Skeletal muscle tissue (tissue), 4 donors: Measurements from ENCODE around the gene HPCAL1. TPM values are rescaled to one million over a fixed set of nuclear protein-coding genes. Genes with fewer than 3 reads are reported as not detected.

ENCODE experiments used
- H3K27ac ChIP-seq: one replicate; pipeline ENCODE4 v1.7.0; 2013; ENCODE audit warnings: mild to moderate bottlenecking, low read depth, low read length, inconsistent platforms
- H3K27me3 ChIP-seq, 3 donors: one replicate each; pipeline ENCODE4 v1.7.0; 2013; ENCODE audit warnings: low read length in 3 of 3; ENCODE audit not compliant: control insufficient read depth in 3 of 3, insufficient read depth in 3 of 3
- H3K36me3 ChIP-seq, 3 donors: one replicate each; pipeline ENCODE4 v1.7.0; 2013; ENCODE audit warnings: low read length in 3 of 3; ENCODE audit not compliant: control insufficient read depth in 3 of 3, insufficient read depth in 3 of 3
- H3K4me1 ChIP-seq, 3 donors: one replicate each; pipeline ENCODE4 v1.7.0; 2013; ENCODE audit warnings: low read length in 3 of 3, mild to moderate bottlenecking in 3 of 3; ENCODE audit not compliant: control insufficient read depth in 3 of 3, insufficient read depth in 3 of 3
- H3K4me3 ChIP-seq, 3 donors: one replicate each; pipeline ENCODE4 v1.7.0; 2013; ENCODE audit warnings: low read length in 3 of 3
- H3K9ac ChIP-seq, 3 donors: one replicate each; pipeline ENCODE4 v1.7.0; 2013; ENCODE audit warnings: low read length in 3 of 3, mild to moderate bottlenecking in 3 of 3, moderate library complexity in 2 of 3, low read depth in 1 of 3
- H3K9me3 ChIP-seq, 3 donors: one replicate each; pipeline ENCODE4 v1.7.0; 2013; ENCODE audit warnings: low read length in 3 of 3; ENCODE audit not compliant: control insufficient read depth in 3 of 3
- total RNA-seq: library from RNA; depleted of rRNA; stranded (reverse); fragments of >200 nt; gene quantifications from one replicate; pipeline ENCODE4 v1.2.3, GENCODE V29; 2014
- donor health status: Osteomylitis.

HPCAL1 gene
- 15.1 TPM for total RNA-seq

DNA sequence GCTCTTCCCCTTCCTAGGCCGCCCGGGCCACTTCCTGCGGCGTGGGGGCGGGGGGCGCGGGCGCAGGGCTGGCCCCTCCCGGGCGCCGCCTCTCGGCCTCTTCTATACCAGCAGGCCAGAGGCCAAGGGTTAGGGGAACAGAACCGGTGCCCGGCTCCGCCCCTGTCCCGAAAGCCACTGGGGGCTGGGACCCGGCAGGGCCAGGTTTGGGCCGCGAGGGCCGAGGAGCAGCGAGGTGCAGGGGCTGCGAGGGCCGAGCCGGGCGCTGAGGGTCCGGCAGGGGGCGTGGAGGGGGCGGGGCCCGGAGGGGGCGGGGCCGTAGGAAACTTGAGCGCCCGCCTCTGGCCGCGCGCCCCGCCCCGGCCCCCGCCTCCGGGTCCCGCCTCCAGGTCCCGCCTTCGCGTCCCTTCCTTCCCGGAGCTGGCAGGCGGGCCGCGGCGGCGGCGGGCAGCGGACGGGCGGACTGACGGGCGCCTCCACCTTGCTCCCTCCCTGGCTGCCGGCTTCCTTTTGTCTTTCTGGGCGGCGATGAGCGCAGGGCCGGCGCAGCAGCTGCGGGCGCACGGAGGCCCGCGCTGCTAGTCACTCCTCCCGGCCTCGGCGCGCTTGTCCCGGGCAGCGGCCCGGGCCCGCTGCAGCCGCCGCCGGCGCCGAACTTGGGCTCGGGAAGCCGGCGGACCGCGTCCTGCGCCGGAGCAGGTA is at the start of gene HPCAL1:
Gene HPCAL1 (plus strand): TSS at position 426 of the 702 bp plus-strand sequence. CDS start 116,854 bp downstream, outside the sequence.
- H3K27ac ChIP-seq = peak within 1 kb of the TSS; percentile 19
- peaks cover 15 to 29% (median 20%) of the 10 kb centered on the region in 3 donors for H3K4me1 ChIP-seq
- peaks cover 0 to 18% (median 0%) of the 10 kb centered on the region in 3 donors for H3K27me3 ChIP-seq
- H3K9ac ChIP-seq = peak within 1 kb of the TSS; percentile 62 to 79 (median 77)
- no peaks in the 10 kb centered on the region for H3K36me3 ChIP-seq
- no peaks in the 10 kb centered on the region for H3K9me3 ChIP-seq
- H3K4me3 ChIP-seq = peak within 1 kb of the TSS; percentile 81 to 88 (median 85)

DNA sequence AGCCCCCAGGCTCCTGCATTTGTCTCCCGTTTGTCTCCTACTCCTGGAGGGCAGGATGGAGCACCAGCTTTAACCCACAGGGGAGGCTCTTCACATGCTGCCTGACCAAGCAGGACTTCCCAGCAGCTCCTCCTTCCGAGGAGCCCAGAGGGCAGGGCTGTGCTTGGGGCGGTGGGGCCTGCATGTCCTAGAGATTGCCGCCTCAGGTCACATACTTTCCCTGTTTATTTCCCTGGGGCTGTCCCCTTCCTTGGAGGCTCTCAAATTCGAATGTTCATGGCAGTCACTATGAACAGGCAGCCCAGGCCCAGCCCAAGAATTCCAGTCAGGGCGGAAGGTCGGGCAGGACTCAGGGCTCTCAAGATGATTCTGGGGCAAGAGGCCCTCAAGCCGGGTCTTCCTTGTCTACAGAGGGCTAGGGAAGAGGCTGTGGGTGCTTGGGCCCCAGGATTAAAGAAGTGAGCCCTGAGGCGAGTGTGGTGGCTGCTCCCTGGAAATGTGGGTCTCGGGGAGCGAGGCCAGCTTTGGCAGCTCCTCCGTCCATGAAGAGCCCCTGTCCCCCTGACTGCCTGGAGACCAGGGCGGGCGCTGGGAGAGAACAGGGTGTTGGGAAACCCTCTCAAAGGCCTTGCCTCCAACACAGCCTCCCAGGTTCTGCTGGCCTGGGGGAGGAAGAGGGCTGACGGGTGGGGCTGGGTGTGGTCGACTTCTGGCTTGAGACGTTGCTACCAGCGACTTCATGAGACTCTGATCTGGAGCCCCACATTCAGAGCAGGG is 48.9 kb upstream of the HPCAL1 start:
- H3K9me3 ChIP-seq = peaks cover 0 to 2% (median 0%) of the 10 kb centered on the region in 3 donors
- no peaks in the 10 kb centered on the region for H3K36me3 ChIP-seq
- H3K27me3 ChIP-seq = peaks cover 9 to 18% (median 11%) of the 10 kb centered on the region in 3 donors
- no peak overlapping the region for H3K27ac ChIP-seq
- no peak overlapping the region for H3K9ac ChIP-seq
- H3K4me1 ChIP-seq = no peaks in the 10 kb centered on the region
- no peak overlapping the region for H3K4me3 ChIP-seq

DNA sequence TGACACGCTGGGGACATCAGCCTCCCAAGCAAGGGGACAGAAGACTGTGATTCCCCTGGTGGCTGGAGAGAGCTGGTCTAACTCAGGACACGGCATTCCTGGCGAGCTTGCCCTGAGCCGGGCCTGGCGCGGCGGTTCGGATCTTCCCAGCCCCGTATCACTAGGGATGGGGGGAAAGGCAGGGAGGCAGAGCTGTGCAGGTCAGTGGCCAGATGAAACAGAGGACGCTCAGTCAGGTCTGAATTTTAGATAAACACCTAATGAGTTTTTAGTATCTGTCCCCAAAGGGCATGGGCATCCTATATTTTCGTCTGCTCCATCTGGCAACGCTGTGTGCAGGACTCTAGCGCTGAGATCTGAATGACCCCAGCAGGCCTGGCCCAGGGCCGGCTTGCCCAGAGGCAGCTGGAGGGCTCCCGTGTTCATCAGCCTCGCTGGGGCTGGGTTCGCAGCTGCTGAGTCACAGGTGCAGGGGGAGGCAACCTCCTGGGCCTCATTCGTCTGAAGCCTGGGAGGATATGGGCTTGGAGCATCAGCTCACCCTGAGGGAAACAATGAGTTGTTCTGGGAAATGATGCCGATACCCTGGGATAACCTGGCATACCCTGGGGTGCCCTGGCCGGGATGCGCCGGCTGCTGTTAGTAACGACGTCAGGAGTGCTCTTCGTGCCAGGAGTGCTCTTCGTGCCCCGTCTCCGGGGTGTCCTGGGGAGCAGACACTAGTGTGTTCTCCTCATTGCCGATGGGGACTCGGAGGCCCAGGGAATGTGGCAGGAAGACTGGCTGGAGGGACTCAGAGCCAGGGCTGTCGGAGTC is 48.1 kb upstream of the HPCAL1 start:
- peaks cover 0 to 2% (median 0%) of the 10 kb centered on the region in 3 donors for H3K9me3 ChIP-seq
- H3K27me3 ChIP-seq = peaks cover 9 to 18% (median 11%) of the 10 kb centered on the region in 3 donors
- H3K27ac ChIP-seq = no peak overlapping the region
- H3K4me1 ChIP-seq = no peaks in the 10 kb centered on the region
- H3K36me3 ChIP-seq = no peaks in the 10 kb centered on the region
- H3K4me3 ChIP-seq = no peak overlapping the region
- no peak overlapping the region for H3K9ac ChIP-seq

DNA sequence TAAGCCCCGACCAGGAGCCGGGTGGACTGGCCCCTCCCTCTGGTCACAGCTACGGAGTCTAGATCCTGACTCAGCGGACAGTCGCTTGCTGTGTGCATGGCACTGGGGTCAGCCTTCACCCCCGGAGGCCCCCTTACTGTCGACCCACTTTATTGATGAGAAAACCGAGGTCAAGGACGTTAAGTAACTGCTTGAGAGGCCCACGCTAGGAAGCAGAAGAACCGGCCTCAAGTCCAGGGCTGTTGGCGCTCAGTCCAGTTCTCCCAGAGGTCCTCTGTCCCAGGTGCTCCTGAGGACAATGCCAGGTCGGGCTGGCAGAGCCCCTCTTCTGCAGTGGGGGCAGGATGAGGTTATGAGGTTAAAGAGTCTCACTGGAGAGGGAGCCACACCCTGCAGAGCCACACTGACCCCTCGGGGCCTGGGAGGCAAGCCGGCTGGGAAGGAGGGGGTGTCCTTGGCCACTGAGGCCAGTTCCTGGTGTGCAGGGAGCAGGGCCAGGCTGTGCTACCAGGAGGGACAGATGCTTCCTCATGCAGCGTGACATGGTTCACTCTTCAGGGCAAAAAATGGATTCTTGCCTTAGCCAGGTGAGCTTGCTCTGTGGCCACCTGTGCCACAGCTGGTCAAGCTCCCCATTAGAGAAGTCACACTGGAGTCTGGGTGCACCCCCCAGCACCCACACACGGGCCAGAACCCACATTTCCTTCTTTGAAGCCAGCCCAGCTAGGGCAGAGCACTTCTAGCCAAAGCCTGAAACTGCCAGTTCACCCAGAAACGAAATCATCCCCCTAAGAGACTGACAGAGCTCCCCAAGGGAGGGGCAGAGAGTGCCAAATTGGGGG is 47.3 kb upstream of the HPCAL1 start:
- Histone ChIP-seq H3K9me3 (no peaks in the 10 kb centered on the region), H3K27me3 (peaks cover 9 to 18% (median 11%) of the 10 kb centered on the region in 3 donors), H3K36me3 (no peaks in the 10 kb centered on the region), H3K27ac (no peak overlapping the region), H3K9ac (no peak overlapping the region), H3K4me3 (no peak overlapping the region), H3K4me1 (no peaks in the 10 kb centered on the region)

DNA sequence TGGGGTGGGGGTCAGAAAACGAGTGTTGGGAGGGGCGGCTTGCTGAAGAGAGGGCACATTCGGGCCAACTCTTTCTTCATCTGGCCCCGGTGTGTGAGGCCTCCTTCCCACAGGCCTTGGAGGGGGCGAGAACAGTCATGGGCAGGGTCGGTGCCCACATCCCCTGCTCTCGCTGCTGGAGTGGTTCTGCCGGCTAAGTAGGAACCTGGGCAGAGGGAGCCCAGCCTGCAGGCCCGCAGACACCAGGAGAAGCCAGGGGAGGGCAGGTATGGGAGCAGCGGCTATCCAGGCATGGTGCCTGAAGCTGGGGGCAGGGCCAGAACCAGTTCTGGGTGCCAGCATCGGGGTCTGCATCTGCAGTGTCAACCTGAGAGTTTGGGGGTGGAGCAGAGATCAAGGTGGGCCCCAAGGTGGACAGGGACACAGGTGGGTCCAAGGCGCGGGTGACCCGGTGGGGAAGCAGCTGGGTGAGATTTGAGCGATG is 46.6 kb upstream of the HPCAL1 start:
- no peak overlapping the region for H3K4me3 ChIP-seq
- H3K9me3 ChIP-seq = no peaks in the 10 kb centered on the region
- H3K27ac ChIP-seq = no peak overlapping the region
- H3K27me3 ChIP-seq = peaks cover 9 to 18% (median 11%) of the 10 kb centered on the region in 3 donors
- H3K9ac ChIP-seq = no peak overlapping the region
- no peaks in the 10 kb centered on the region for H3K36me3 ChIP-seq
- no peaks in the 10 kb centered on the region for H3K4me1 ChIP-seq

DNA sequence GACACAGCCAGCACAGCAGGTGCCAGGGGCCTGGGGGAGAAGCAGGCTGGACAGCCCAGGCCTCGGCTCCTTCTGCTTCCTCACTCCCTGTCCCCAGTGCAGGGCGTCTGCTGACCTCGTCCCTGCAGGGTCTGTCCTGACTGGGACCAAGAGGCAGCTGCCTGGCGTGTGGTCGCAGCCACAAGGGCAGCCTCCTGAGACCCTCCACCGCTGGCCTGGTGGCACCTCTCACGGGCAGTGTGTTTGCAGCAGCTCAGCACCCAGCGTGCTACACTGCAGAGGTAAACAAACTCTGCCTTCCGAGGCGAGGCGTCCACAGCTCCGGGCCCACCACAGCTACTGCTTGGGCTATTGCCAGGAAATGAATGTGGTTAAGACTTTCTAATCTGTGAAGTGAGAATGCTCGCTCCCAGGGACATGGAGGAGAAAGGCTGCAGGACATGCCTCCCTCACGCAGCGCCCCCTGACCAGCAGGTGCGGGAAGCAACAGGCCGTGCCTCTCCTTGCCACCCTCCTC is 46.1 kb upstream of the HPCAL1 start:
- Histone ChIP-seq H3K4me3 (no peak overlapping the region), H3K9me3 (no peaks in the 10 kb centered on the region), H3K27ac (no peak overlapping the region), H3K9ac (no peak overlapping the region), H3K4me1 (no peaks in the 10 kb centered on the region), H3K27me3 (peaks cover 9 to 18% (median 11%) of the 10 kb centered on the region in 3 donors), H3K36me3 (no peaks in the 10 kb centered on the region)

DNA sequence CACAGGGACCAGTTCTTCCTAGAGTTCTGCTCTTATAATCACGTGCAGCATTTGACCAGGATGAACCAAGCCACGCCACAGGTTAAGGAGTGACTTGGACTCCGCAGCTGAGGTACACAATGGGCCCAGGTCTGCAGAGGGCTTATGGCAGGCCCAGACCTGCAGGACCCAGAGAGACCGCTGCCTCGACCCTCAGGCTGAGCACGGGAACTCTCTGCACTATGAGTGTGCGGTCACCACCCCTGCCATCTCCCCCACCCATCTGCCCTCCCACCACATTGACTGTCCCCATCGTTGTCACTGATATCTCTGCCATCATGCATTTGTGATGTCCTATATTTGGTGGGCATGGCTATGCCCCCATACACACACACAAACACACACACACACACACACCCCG is 45.7 kb upstream of the HPCAL1 start:
- Histone ChIP-seq H3K4me1 (no peaks in the 10 kb centered on the region), H3K27ac (no peak overlapping the region), H3K9me3 (no peaks in the 10 kb centered on the region), H3K27me3 (peaks cover 9 to 18% (median 11%) of the 10 kb centered on the region in 3 donors), H3K4me3 (no peak overlapping the region), H3K9ac (no peak overlapping the region), H3K36me3 (no peaks in the 10 kb centered on the region)

DNA sequence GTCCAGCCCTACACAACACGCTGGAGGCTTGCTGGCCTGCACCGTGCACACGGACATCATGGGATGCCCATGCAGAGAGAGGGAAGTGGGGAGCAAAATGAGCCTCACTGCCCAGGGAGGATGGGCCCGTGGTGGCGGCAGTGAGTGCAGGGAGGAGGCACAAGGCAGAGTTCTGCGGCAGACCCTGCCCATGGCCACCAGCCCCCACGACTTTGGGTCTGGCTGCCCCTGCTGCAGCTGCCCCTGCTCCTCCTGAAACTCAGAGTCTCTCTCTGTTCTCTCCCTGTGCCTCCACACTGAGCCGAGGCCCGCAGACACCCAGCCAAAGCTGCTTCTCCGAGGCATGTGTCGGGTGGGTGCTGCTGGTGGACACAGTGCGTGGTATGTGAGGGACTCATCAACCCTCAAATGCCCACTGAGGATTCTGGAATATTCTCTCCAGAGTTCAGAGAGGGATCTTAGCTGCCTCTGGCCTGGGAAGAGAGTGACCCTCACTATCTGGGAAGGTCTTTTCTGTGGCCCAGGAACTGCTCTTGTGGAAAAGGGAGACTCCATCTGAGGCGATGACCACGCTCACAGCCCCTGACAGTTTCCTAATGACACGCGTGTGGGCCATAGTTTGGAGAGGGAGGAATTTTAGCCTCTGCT is 45.1 kb upstream of the HPCAL1 start:
- Histone ChIP-seq H3K27ac (no peak overlapping the region), H3K4me3 (no peak overlapping the region), H3K27me3 (peaks cover 9 to 18% (median 11%) of the 10 kb centered on the region in 3 donors), H3K4me1 (no peaks in the 10 kb centered on the region), H3K9me3 (no peaks in the 10 kb centered on the region), H3K36me3 (no peaks in the 10 kb centered on the region), H3K9ac (no peak overlapping the region)
